ENCODE data around the gene DNAJC1.

DNA sequence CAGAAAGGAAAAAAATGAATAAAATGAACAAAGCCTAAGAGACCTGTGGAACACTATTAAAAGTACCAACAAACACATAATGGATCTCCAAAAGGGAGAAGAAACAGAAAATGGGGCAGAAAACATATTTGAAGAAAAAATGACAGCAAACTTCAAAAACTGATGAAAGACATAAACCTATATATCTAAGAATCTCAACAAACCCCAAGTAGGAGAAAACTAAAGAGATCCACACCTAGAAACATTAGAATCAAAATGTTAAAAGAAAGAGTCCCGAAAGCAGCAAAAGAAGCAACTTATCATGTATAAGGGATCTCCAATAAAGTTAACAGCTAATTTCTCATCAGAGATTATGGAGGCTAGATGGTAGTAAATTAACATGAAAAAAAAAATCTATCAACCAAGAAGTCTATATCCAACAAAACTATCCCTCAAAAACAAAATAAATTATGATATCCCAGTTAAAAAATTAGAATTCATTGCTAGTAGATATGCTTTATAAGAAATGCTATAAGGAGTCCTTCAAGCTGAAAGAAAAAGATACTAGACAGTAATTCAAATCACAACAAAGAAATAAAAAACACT, 68.0 kb downstream of the DNAJC1 start:
- TF ChIP-seq, protein P1, sequence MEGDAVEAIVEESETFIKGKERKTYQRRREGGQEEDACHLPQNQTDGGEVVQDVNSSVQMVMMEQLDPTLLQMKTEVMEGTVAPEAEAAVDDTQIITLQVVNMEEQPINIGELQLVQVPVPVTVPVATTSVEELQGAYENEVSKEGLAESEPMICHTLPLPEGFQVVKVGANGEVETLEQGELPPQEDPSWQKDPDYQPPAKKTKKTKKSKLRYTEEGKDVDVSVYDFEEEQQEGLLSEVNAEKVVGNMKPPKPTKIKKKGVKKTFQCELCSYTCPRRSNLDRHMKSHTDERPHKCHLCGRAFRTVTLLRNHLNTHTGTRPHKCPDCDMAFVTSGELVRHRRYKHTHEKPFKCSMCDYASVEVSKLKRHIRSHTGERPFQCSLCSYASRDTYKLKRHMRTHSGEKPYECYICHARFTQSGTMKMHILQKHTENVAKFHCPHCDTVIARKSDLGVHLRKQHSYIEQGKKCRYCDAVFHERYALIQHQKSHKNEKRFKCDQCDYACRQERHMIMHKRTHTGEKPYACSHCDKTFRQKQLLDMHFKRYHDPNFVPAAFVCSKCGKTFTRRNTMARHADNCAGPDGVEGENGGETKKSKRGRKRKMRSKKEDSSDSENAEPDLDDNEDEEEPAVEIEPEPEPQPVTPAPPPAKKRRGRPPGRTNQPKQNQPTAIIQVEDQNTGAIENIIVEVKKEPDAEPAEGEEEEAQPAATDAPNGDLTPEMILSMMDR (IDR thresholded peaks at IDR 0.05), result no peak
- no peak for TF ChIP-seq EP300 (IDR thresholded peaks at IDR 0.05)

Data from sigmoid colon (tissue), 4 donors.